Measurements from ENCODE around the gene ZBTB32.
A peak's percentile ranks its signal among the peaks of the same experiment; 100 is the strongest.

ZBTB32 gene

DNA sequence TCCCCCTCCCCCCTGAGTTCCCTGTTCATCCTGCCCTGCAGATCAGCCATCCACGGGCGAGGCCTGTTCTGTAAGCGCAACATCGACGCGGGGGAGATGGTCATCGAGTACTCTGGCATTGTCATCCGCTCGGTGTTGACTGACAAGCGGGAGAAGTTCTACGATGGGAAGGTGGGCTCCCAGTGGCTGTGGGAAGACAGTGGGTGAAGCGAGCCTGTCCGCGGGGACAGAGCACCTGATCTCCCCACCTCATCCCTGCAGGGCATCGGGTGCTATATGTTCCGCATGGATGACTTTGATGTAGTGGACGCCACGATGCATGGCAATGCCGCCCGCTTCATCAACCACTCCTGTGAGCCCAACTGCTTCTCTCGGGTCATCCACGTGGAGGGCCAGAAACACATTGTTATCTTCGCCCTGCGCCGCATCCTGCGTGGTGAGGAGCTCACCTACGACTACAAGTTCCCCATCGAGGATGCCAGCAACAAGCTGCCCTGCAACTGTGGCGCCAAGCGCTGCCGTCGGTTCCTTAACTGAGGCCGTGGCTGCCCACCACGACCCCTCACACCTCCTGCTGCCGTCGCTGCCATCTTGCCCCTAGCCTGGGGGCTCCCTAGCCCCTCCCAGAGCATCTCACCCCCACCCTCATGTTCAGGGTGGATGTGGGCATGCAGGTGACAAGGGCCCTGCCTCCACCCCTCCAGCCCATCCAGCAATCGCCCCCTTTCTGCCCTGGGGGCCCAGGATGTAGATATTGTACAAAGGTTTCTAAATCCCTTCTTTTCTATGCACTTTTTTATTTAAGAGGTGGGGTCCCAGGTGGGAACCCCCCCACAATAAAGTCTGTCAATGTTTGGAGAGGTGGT is 33.9 kb downstream of the ZBTB32 start:
- TF ChIP-seq, protein P1, sequence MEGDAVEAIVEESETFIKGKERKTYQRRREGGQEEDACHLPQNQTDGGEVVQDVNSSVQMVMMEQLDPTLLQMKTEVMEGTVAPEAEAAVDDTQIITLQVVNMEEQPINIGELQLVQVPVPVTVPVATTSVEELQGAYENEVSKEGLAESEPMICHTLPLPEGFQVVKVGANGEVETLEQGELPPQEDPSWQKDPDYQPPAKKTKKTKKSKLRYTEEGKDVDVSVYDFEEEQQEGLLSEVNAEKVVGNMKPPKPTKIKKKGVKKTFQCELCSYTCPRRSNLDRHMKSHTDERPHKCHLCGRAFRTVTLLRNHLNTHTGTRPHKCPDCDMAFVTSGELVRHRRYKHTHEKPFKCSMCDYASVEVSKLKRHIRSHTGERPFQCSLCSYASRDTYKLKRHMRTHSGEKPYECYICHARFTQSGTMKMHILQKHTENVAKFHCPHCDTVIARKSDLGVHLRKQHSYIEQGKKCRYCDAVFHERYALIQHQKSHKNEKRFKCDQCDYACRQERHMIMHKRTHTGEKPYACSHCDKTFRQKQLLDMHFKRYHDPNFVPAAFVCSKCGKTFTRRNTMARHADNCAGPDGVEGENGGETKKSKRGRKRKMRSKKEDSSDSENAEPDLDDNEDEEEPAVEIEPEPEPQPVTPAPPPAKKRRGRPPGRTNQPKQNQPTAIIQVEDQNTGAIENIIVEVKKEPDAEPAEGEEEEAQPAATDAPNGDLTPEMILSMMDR (IDR thresholded peaks at IDR 0.05; ENCODE audit: low read length, missing control alignments), result no peak
- no peak for DNase-seq (ENCODE audit: low read depth)
- H3K4me3 ChIP-seq (replicated peaks; ENCODE audit: low read depth, low read length), result no peak overlapping the region

GRCh38 chr19:35738887-35739229 is 34.5 kb downstream of the ZBTB32 start:
- TF ChIP-seq, protein P1 (IDR thresholded peaks at IDR 0.05; ENCODE audit: low read length, missing control alignments), result no peak
- DNase-seq (ENCODE audit: low read depth), result no peak
- H3K4me3 ChIP-seq (replicated peaks; ENCODE audit: low read depth, low read length), result no peak overlapping the region

GRCh38 chr19:35739275-35740107 is 35.1 kb downstream of the ZBTB32 start:
- TF ChIP-seq, protein P1 (IDR thresholded peaks at IDR 0.05; ENCODE audit: low read length, missing control alignments), result no peak
- H3K4me3 ChIP-seq (replicated peaks; ENCODE audit: low read depth, low read length), result peak overlapping the region; percentile 63
- DNase-seq (ENCODE audit: low read depth), result no peak

DNA sequence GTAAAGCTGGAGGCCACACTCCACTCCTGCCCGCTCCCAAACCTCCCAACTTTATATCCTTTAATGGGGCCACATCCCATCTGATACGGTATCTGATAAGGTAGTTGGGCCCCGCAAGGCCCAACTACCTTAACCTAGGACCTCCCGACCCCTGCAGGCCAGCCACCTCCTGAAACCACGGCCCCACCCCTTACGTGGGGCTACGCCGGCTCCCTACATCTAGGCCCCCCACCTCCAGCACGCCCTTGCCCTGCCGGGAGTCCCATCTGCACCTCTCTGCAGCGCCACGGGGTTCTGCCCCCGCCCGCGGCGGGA is 35.7 kb downstream of the ZBTB32 start:
- DNase-seq (ENCODE audit: low read depth), result no peak
- H3K4me3 ChIP-seq (replicated peaks; ENCODE audit: low read depth, low read length), result peak overlapping the region; percentile 63
- TF ChIP-seq, protein P1 (IDR thresholded peaks at IDR 0.05; ENCODE audit: low read length, missing control alignments), result no peak

GRCh38 chr19:35740423-35741202 is 36.3 kb downstream of the ZBTB32 start:
- DNase-seq (ENCODE audit: low read depth), result peak; percentile 97
- TF ChIP-seq, protein P1 (IDR thresholded peaks at IDR 0.05; ENCODE audit: low read length, missing control alignments), result peak; percentile 7

DNA sequence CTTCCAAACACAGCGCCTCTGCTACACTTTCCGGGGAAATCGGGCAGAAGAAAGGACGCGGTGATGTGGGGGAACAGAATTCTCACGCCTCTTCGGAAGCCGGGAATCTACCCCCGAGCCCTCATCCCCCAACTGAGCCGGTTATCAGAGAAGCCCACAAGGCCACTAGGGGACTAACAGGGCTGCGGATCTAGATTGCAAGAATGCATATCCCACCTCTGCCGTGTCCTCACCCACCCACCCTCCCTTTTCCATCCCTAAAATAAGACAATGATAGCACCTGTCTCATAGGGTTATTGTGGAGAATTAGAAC is 36.8 kb downstream of the ZBTB32 start:
- TF ChIP-seq, protein P1 (IDR thresholded peaks at IDR 0.05; ENCODE audit: low read length, missing control alignments), result no peak
- no peak for DNase-seq (ENCODE audit: low read depth)
- H3K4me3 ChIP-seq (replicated peaks; ENCODE audit: low read depth, low read length), result peak overlapping the region; percentile 63

More at GRCh38 chr19:35740423-35741202, 36.3 kb downstream of the ZBTB32 start:
- H3K4me3 ChIP-seq (replicated peaks; ENCODE audit: low read depth, low read length), result peak overlapping the region; percentile 63

All from fibroblast of pulmonary artery (primary cell).